ENCODE data around the gene SLC6A1. TPM values are rescaled to one million over a fixed set of nuclear protein-coding genes. Genes with fewer than 3 reads are reported as not detected.
A peak's percentile ranks its signal among the peaks of the same experiment; 100 is the strongest.

Gene SLC6A1
- total RNA-seq, 1 experiment from 2014 or later = not detected

DNA sequence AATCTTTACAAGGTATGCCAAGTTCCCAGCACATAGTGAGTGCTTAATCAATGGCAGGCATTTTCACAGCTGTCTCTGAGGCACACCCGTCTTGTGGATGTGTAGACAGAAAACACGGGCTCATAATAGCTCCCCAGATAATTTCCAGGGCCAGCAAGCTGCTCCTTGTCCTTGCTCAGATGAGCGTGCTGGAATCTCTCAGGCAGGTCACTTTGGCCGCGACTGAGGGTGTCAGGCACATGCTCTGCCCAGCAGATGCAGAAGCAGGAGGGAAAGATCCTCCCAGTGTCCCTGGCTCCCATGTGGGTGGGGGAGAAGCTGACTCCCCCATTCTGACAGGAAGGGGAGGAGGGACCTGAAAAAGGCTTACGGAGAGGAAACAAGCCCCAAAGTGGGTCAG is 35.6 kb upstream of the SLC6A1 start:
- ChIA-PET CTCF (interaction anchor here (0.6 to 5.8 kb wide), 4 partner anchors 11 to 1065 kb away, joined by 3 to 48 read pairs (median 6); no protein-coding TSS in a partner anchor), POLR2A (no interaction called here)
- Mint-ChIP-seq H3K9me3 (ENCODE audit: unreplicated experiment) (no peaks in the 10 kb centered on the region), H3K4me3 (ENCODE audit: unreplicated experiment) (no peak overlapping the region), H3K27ac (ENCODE audit: low read depth, unreplicated experiment) (no peak overlapping the region), H3K36me3 (ENCODE audit: insufficient read depth, unreplicated experiment) (no peaks in the 10 kb centered on the region), H3K27me3 (ENCODE audit: insufficient read depth, unreplicated experiment) (peaks cover 37% of the 10 kb centered on the region), H3K4me1 (ENCODE audit: insufficient read depth, unreplicated experiment) (no peaks in the 10 kb centered on the region)
- intact Hi-C loops (cut with micrococcal nuclease) = no loop called here
- BruUV-seq (replicated peaks) = no TSS peak
- no peak for DNase-seq (ENCODE audit: unreplicated experiment)
- TF ChIP-seq, protein P1, sequence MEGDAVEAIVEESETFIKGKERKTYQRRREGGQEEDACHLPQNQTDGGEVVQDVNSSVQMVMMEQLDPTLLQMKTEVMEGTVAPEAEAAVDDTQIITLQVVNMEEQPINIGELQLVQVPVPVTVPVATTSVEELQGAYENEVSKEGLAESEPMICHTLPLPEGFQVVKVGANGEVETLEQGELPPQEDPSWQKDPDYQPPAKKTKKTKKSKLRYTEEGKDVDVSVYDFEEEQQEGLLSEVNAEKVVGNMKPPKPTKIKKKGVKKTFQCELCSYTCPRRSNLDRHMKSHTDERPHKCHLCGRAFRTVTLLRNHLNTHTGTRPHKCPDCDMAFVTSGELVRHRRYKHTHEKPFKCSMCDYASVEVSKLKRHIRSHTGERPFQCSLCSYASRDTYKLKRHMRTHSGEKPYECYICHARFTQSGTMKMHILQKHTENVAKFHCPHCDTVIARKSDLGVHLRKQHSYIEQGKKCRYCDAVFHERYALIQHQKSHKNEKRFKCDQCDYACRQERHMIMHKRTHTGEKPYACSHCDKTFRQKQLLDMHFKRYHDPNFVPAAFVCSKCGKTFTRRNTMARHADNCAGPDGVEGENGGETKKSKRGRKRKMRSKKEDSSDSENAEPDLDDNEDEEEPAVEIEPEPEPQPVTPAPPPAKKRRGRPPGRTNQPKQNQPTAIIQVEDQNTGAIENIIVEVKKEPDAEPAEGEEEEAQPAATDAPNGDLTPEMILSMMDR (IDR thresholded peaks at IDR 0.05; ENCODE audit: unreplicated experiment) = no peak

DNA sequence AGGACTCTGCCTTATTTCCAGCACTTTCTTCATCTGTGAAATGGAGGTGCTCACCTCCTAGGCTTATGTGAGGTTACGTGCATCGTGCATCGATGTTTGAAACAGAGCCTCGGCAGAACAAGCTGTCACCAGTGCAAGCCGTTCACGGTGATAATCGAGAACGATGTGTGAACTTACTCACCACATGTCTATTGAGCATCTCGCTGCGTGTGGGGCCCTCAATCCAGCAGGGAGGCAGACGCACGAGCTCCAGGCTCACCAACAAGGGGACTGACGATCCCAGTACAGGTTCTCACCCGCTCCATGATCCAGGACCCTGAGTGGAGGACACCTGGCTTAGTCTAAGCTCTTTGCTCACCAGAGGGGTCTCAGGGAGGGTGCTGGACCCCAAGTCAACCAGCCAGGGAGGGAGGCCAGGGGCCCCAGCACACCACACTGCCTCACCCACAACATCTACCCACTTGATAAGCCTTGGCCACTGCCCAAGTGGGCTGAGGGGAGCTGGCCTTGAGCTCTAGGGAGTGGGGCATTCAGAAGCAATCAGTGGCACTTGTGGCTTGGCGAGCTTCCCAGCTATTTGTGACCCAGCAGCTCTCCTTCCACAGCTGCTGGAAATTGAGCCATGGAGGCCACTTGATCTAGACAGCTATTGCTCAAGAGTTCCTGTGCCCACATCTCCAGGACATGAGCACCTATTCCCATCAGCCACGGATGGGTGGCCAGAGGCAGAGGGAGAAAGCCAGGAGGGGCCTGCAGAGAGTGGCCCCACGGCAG is 34.4 kb upstream of the SLC6A1 start:
- H3K27me3 Mint-ChIP-seq (ENCODE audit: insufficient read depth, unreplicated experiment) = peaks cover 48% of the 10 kb centered on the region
- intact Hi-C loops (cut with micrococcal nuclease) = no loop called here
- POLR2A ChIA-PET = no interaction called here
- no TSS peak for BruUV-seq (replicated peaks)
- CTCF ChIA-PET = interaction anchor here (1.1 to 5.8 kb wide), 4 partner anchors 12 to 102 kb away, joined by 4 to 48 read pairs (median 6); no protein-coding TSS in a partner anchor
- no peak overlapping the region for H3K27ac Mint-ChIP-seq (ENCODE audit: low read depth, unreplicated experiment)
- H3K9me3 Mint-ChIP-seq (ENCODE audit: unreplicated experiment) = no peaks in the 10 kb centered on the region
- TF ChIP-seq, protein P1 (IDR thresholded peaks at IDR 0.05; ENCODE audit: unreplicated experiment) = no peak
- H3K36me3 Mint-ChIP-seq (ENCODE audit: insufficient read depth, unreplicated experiment) = no peaks in the 10 kb centered on the region
- H3K4me3 Mint-ChIP-seq (ENCODE audit: unreplicated experiment) = no peak overlapping the region
- H3K4me1 Mint-ChIP-seq (ENCODE audit: insufficient read depth, unreplicated experiment) = no peaks in the 10 kb centered on the region
- peak; percentile 15 for DNase-seq (ENCODE audit: unreplicated experiment)

DNA sequence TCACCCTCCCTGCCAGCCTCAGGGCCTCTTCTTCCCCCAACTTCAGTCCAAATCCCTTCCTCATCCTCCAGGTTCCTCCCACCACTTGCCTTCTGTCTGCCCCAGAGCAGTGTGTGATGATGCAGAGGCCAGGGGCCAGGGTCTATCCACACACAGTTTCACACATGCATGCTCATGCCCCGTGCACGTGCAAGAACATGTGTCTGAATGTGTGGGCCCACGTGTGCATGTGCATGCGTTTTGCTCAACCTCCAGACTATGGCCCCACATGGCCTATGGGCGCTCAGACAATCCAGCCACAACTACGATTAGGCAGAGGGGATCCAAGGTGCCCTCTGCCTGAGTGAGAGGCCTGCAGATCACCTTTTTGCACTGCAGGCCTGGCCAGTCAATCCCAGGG is 32.3 kb upstream of the SLC6A1 start:
- intact Hi-C loops (cut with micrococcal nuclease) = no loop called here
- Mint-ChIP-seq H3K9me3 (ENCODE audit: unreplicated experiment) (no peaks in the 10 kb centered on the region), H3K4me1 (ENCODE audit: insufficient read depth, unreplicated experiment) (no peaks in the 10 kb centered on the region), H3K36me3 (ENCODE audit: insufficient read depth, unreplicated experiment) (no peaks in the 10 kb centered on the region), H3K27ac (ENCODE audit: low read depth, unreplicated experiment) (no peak overlapping the region), H3K27me3 (ENCODE audit: insufficient read depth, unreplicated experiment) (peaks cover 54% of the 10 kb centered on the region), H3K4me3 (ENCODE audit: unreplicated experiment) (no peak overlapping the region)
- ChIA-PET CTCF (no interaction called here), POLR2A (no interaction called here)
- TF ChIP-seq, protein P1 (IDR thresholded peaks at IDR 0.05; ENCODE audit: unreplicated experiment) = no peak
- DNase-seq (ENCODE audit: unreplicated experiment) = no peak
- no TSS peak for BruUV-seq (replicated peaks)

DNA sequence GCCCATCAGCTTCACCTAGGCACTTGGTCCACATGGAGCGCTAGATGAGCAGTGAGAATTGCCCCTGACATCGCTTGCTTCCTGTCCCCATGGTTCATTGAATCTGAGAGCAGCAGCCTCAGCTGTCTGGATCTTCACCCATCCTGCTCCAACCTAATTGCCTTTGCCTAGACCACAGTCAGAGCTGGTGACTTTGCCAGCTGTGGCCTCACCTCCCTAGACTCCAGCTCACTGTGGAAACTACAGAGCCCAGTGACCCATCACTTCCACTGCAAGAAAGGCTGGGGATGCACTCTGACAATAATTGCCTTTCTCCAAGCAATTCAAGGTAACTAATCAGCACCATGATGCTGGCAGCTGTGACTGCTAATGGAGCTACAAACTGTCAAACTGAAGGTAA is 30.6 kb upstream of the SLC6A1 start:
- TF ChIP-seq, protein P1 (IDR thresholded peaks at IDR 0.05; ENCODE audit: unreplicated experiment) = no peak
- no peaks in the 10 kb centered on the region for H3K9me3 Mint-ChIP-seq (ENCODE audit: unreplicated experiment)
- no TSS peak for BruUV-seq (replicated peaks)
- DNase-seq (ENCODE audit: unreplicated experiment) = no peak
- no peaks in the 10 kb centered on the region for H3K4me1 Mint-ChIP-seq (ENCODE audit: insufficient read depth, unreplicated experiment)
- intact Hi-C loops (cut with micrococcal nuclease) = no loop called here
- POLR2A ChIA-PET = no interaction called here
- peaks cover 70% of the 10 kb centered on the region for H3K27me3 Mint-ChIP-seq (ENCODE audit: insufficient read depth, unreplicated experiment)
- no peak overlapping the region for H3K4me3 Mint-ChIP-seq (ENCODE audit: unreplicated experiment)
- no peak overlapping the region for H3K27ac Mint-ChIP-seq (ENCODE audit: low read depth, unreplicated experiment)
- CTCF ChIA-PET = interaction anchor here (0.6 to 0.9 kb wide), 2 partner anchors 98 to 99 kb away, joined by 4 to 6 read pairs; no protein-coding TSS in a partner anchor
- no peaks in the 10 kb centered on the region for H3K36me3 Mint-ChIP-seq (ENCODE audit: insufficient read depth, unreplicated experiment)
